HL-60 (cell line): ENCODE results near the gene GFRA1.

Experiments
- DNase-seq, 2 experiments: peaks; one replicate each; pipeline ENCODE4 v3.0.0-alpha.2; 2010 to 2020; ENCODE audit warnings: low read depth in 1 of 2, low spot score in 1 of 2
- H3K27ac ChIP-seq: fragments of 250-450 bp; sonication (Bioruptor Pico); replicated peaks from 2 replicates; pipeline ENCODE4 v1.5.1; 2020; ENCODE audit warnings: mild to moderate bottlenecking, moderate library complexity
- H3K27me3 ChIP-seq: fragments of 250-450 bp; sonication (Bioruptor Pico); 2 replicates; pipeline ENCODE4 v1.5.1; 2021; ENCODE audit warnings: mild to moderate bottlenecking, moderate library complexity; ENCODE audit not compliant: insufficient read depth, poor library complexity, severe bottlenecking
- H3K4me3 ChIP-seq: replicated peaks from 2 replicates; pipeline ENCODE4 v1.5.1; 2011; ENCODE audit warnings: mild to moderate bottlenecking, control low read depth, low read length; ENCODE audit not compliant: insufficient read depth
- GABPA ChIP-seq: IDR thresholded peaks from 2 replicates; pipeline ENCODE4 v1.6.1; 2012; ENCODE audit warnings: low read depth
- POLR2AphosphoS5 ChIP-seq: IDR thresholded peaks from 2 replicates; pipeline ENCODE4 v1.6.1; 2012; ENCODE audit warnings: low read depth
- SPI1 ChIP-seq: IDR thresholded peaks from 2 replicates; pipeline ENCODE4 v1.6.1; 2012; ENCODE audit warnings: low read depth, mild to moderate bottlenecking, borderline replicate concordance
- TF ChIP-seq, protein P1 (sequence below): IDR thresholded peaks from one replicate; pipeline ENCODE4 v1.5.1; 2011; ENCODE audit warnings: low read length, control low read depth, inconsistent platforms; ENCODE audit not compliant: insufficient read depth
- TF ChIP-seq, protein P2 (sequence below): IDR thresholded peaks from 2 replicates; pipeline ENCODE4 v1.6.1; 2012; ENCODE audit warnings: low read depth; ENCODE audit not compliant: insufficient replicate concordance

Gene GFRA1

DNA sequence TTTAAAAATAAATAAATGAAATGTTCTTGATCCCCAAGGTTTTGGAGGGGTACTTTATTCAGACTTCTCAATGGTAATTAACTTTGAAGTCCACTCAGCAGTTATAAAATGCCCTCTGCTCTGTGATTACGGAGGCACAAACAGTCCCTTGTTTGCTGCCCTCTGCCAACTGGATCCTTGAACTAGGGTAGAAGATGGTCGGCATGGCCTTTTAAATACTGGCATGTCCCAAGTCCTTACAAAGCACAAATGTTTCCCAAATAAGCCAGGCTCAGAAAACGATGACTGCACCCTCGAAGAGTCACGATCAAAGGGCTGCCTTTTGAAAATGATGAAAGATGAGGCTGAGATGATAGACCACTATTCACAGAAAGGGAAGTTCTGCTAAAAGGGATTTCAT, 47.0 kb downstream of the GFRA1 start:
- no peak for DNase-seq

DNA sequence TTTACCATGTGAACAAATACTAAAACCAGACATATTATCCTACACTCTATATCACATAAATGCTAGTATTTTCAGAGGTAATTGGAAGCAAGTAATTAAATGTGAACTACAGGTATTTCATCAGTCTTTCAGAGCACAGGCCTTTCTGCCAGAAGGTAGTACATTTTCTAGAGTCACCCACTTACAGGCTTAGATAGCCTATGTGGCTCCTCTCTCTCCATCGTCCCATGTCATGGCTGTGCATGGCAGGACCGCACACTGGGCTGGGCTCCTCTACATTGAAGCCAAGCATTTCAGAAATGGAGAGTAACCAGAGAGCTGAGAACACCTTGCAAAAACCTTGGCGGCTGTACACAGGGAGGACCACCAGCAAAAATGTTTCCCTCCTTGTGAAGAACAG, 49.7 kb downstream of the GFRA1 start:
- no peak overlapping the region for H3K27ac ChIP-seq
- DNase-seq: no peak
- TF ChIP-seq GABPA: no peak
- TF ChIP-seq, protein P1, sequence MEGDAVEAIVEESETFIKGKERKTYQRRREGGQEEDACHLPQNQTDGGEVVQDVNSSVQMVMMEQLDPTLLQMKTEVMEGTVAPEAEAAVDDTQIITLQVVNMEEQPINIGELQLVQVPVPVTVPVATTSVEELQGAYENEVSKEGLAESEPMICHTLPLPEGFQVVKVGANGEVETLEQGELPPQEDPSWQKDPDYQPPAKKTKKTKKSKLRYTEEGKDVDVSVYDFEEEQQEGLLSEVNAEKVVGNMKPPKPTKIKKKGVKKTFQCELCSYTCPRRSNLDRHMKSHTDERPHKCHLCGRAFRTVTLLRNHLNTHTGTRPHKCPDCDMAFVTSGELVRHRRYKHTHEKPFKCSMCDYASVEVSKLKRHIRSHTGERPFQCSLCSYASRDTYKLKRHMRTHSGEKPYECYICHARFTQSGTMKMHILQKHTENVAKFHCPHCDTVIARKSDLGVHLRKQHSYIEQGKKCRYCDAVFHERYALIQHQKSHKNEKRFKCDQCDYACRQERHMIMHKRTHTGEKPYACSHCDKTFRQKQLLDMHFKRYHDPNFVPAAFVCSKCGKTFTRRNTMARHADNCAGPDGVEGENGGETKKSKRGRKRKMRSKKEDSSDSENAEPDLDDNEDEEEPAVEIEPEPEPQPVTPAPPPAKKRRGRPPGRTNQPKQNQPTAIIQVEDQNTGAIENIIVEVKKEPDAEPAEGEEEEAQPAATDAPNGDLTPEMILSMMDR: no peak
- TF ChIP-seq, protein P2, sequence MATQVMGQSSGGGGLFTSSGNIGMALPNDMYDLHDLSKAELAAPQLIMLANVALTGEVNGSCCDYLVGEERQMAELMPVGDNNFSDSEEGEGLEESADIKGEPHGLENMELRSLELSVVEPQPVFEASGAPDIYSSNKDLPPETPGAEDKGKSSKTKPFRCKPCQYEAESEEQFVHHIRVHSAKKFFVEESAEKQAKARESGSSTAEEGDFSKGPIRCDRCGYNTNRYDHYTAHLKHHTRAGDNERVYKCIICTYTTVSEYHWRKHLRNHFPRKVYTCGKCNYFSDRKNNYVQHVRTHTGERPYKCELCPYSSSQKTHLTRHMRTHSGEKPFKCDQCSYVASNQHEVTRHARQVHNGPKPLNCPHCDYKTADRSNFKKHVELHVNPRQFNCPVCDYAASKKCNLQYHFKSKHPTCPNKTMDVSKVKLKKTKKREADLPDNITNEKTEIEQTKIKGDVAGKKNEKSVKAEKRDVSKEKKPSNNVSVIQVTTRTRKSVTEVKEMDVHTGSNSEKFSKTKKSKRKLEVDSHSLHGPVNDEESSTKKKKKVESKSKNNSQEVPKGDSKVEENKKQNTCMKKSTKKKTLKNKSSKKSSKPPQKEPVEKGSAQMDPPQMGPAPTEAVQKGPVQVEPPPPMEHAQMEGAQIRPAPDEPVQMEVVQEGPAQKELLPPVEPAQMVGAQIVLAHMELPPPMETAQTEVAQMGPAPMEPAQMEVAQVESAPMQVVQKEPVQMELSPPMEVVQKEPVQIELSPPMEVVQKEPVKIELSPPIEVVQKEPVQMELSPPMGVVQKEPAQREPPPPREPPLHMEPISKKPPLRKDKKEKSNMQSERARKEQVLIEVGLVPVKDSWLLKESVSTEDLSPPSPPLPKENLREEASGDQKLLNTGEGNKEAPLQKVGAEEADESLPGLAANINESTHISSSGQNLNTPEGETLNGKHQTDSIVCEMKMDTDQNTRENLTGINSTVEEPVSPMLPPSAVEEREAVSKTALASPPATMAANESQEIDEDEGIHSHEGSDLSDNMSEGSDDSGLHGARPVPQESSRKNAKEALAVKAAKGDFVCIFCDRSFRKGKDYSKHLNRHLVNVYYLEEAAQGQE: no peak
- no peak for TF ChIP-seq SPI1
- TF ChIP-seq POLR2AphosphoS5: no peak
- H3K27me3 ChIP-seq: no peaks in the 10 kb centered on the region
- no peak overlapping the region for H3K4me3 ChIP-seq

More for the DNA sequence above, 47.0 kb downstream of the GFRA1 start:
- Histone ChIP-seq H3K27me3 (no peaks in the 10 kb centered on the region), H3K4me3 (no peak overlapping the region), H3K27ac (no peak overlapping the region)
- TF ChIP-seq, protein P2: no peak
- TF ChIP-seq, protein P1: no peak
- TF ChIP-seq SPI1 (no peak), GABPA (no peak), POLR2AphosphoS5 (no peak)

DNA sequence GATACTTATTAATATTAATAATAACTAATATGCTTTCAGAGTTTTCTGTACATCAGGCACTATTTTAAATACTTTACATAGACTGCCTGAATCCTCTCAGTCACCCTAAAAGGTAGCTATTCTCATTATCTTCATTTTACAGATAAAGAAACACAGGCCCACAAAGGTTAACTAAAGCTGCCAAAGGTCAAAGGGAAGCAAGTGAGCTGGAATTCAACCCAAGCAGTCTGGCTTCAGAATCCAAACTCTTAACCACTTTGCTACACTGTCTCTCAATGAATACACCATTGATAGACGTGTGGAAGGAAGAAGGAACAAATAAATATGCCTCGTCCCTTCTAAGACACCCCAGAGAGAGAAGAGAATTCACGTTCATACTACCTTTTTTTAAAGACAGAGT, 52.0 kb downstream of the GFRA1 start:
- Histone ChIP-seq H3K27me3 (no peaks in the 10 kb centered on the region), H3K4me3 (no peak overlapping the region), H3K27ac (no peak overlapping the region)
- no peak for DNase-seq
- TF ChIP-seq, protein P2: no peak
- no peak for TF ChIP-seq POLR2AphosphoS5

DNA sequence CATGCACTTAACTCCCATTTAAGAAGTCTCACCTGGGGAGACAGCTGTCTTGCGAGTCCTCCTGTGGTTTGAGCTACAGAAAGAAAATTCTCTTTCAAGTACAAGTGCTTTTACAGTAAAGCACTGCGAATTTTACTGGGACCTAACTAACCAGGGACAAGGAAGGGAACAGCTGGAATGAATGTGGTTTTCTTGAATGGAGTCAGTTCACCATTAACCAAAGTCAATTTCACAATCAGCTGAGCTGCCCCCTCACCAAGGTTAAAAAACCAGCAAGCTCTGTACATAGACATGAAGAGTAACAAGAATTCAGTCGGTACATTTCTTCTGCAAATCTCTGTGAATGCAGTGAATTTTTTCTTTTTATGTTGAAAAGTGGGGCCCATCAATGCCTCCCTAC, 56.3 kb downstream of the GFRA1 start:
- DNase-seq: no peak
- no peak overlapping the region for H3K4me3 ChIP-seq
- TF ChIP-seq, protein P1: no peak
- TF ChIP-seq SPI1 (no peak), GABPA (no peak), POLR2AphosphoS5 (no peak)
- TF ChIP-seq, protein P2: no peak
- H3K27me3 ChIP-seq: no peaks in the 10 kb centered on the region
- H3K27ac ChIP-seq: no peak overlapping the region
